ENCODE results near the gene ANKRD63. TPM values are rescaled to one million over a fixed set of nuclear protein-coding genes. Genes with fewer than 3 reads are reported as not detected.

Gene ANKRD63
- total and polyA plus RNA-seq, 12 donors = not detected

- TF ChIP-seq POLR2A (IDR thresholded peaks at IDR 0.05) = no peak
- TF ChIP-seq, protein P1, sequence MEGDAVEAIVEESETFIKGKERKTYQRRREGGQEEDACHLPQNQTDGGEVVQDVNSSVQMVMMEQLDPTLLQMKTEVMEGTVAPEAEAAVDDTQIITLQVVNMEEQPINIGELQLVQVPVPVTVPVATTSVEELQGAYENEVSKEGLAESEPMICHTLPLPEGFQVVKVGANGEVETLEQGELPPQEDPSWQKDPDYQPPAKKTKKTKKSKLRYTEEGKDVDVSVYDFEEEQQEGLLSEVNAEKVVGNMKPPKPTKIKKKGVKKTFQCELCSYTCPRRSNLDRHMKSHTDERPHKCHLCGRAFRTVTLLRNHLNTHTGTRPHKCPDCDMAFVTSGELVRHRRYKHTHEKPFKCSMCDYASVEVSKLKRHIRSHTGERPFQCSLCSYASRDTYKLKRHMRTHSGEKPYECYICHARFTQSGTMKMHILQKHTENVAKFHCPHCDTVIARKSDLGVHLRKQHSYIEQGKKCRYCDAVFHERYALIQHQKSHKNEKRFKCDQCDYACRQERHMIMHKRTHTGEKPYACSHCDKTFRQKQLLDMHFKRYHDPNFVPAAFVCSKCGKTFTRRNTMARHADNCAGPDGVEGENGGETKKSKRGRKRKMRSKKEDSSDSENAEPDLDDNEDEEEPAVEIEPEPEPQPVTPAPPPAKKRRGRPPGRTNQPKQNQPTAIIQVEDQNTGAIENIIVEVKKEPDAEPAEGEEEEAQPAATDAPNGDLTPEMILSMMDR (IDR thresholded peaks at IDR 0.05) = no peak
- H3K27me3 ChIP-seq = peaks cover 47% of the 10 kb centered on the region
- no peaks in the 10 kb centered on the region for H3K9me3 ChIP-seq (replicated peaks in 1 of 3)
- intact Hi-C loops (cut with DNase I) = loop anchor here (5.0 kb wide), 2 partner anchors 141 to 146 kb away; no protein-coding TSS in a partner anchor
- DNase-seq = no peak
- 59 to 79% (median 65%) methylated on average over 19 to 43 of the region's 43 CpGs for WGBS, 4 donors
- H3K36me3 ChIP-seq (replicated peaks in 1 of 2) = no peaks in the 10 kb centered on the region
- H3K27ac ChIP-seq = no peak overlapping the region
- H3K4me1 ChIP-seq (replicated peaks in 1 of 2) = peaks cover 14 to 15% of the 10 kb centered on the region in 2 donors
- peak overlapping the region in 1 of 4 donors; percentile 50 for H3K4me3 ChIP-seq
Measured at GRCh38 chr15:40281057-40281800, 1.6 kb downstream of the ANKRD63 start.

DNA sequence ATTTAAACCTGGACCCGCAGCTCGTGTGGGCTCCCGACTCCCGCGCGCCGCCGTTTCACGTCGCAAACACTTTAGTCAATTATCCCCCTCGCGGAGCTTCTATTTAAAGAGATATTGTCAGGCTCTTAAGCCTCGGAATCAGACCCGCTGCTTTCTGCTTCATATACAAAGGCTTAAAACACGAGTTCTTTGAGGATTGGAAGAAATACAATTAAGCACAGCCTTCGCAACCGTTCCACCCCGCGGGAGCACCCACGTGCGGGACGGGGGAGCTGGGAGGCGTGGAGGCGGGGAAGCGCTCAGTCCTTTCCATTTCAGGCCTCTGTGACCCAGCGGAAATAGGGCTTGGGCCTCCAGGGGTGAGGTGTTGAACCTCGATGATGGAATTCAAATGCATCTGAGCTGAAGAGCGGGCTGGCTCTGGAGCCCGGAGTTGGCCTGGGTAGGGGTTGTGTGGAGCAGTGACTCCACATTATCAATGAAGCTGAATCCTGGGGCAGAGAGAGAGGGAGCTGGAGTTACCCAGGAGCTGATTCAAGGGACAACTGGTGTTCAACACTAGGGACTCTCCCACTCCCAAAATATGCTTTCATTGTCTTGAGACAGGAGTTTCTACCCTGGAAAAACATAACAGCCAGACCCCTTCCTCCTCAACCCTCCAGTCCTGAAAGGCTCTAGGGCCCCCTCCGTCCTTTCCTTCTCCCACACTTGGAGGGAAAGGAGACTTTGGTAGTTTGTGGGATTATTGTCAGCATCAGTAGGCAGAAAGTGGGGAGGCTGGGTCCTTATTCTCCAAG lies 2.4 kb downstream of the ANKRD63 start:
- peaks cover 14 to 15% of the 10 kb centered on the region in 2 donors for H3K4me1 ChIP-seq (replicated peaks in 1 of 2)
- 54 to 74% (median 61%) methylated on average over 30 of the region's 30 CpGs for WGBS, 4 donors
- no peaks in the 10 kb centered on the region for H3K36me3 ChIP-seq (replicated peaks in 1 of 2)
- H3K27ac ChIP-seq = no peak overlapping the region
- TF ChIP-seq, protein P1 (IDR thresholded peaks at IDR 0.05) = no peak
- TF ChIP-seq POLR2A (IDR thresholded peaks at IDR 0.05) = no peak
- no peaks in the 10 kb centered on the region for H3K9me3 ChIP-seq (replicated peaks in 1 of 3)
- peaks cover 47% of the 10 kb centered on the region for H3K27me3 ChIP-seq
- H3K4me3 ChIP-seq = no peak overlapping the region
- intact Hi-C loops (cut with DNase I) = loop anchor here (5.0 kb wide), 2 partner anchors 142 to 147 kb away; no protein-coding TSS in a partner anchor
- no peak for DNase-seq

DNA sequence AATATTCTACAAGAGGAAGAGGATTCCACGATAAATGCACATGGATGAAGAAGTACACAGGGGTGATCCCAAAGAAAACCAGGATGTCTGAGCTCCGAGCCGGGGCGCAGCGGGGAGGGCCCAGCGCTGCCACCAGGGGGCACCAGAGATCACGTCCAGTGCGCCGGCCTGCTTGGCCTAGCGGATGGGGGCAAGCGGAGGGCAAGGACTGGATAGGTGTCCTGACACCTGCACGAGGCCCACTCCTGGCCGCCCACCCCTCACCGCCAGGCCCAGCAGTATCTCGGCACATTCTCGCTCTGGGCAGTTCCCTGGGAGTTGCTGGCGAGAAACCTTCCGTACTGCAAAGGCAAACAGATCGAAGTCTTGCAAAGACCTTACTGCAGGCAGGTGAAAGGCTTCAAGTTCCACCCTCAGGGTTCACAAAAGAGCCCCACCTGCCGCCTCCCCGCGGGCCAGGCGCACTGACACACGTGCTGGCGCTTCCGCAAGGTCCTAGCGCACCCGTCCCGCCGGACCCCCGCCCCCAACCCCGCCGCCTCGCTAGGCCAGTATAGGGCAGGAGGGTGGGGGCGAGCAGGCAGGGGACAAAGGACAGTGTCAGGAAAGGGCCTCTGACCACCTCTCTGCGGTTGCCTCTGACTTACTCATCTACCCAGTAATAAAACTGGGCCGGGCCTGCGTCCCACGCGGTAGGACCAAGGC lies 3.3 kb downstream of the ANKRD63 start:
- Histone ChIP-seq H3K27me3 (peaks cover 47% of the 10 kb centered on the region), H3K4me1 (replicated peaks in 1 of 2) (peaks cover 14 to 15% of the 10 kb centered on the region in 2 donors), H3K9me3 (replicated peaks in 1 of 3) (no peaks in the 10 kb centered on the region), H3K36me3 (replicated peaks in 1 of 2) (no peaks in the 10 kb centered on the region), H3K4me3 (no peak overlapping the region), H3K27ac (no peak overlapping the region)
- DNase-seq = peak; percentile 47 to 85 (median 75)
- intact Hi-C loops (cut with DNase I) = loop anchor here (5.0 to 10.0 kb wide), 4 partner anchors 33 to 235 kb away; no protein-coding TSS in a partner anchor
- no peak for TF ChIP-seq POLR2A (IDR thresholded peaks at IDR 0.05)
- TF ChIP-seq, protein P1 (IDR thresholded peaks at IDR 0.05) = peak; percentile 86 to 99 (median 92)
- 16 to 27% (median 22%) methylated on average over 15 to 40 of the region's 40 CpGs for WGBS, 4 donors
